NCI-H1105 (cell line): Measurements from ENCODE around the gene SNU13.
"Not testable (repeated sequence)": the region's sequence is repeated elsewhere in the genome, so short reads cannot be mapped to it uniquely, and the experiment has no call there.

ENCODE experiments used
- DNase-seq: peaks from one replicate; lab custom pipeline; 2025; lab: John Stamatoyannopoulos, UW

SNU13 gene

DNA sequence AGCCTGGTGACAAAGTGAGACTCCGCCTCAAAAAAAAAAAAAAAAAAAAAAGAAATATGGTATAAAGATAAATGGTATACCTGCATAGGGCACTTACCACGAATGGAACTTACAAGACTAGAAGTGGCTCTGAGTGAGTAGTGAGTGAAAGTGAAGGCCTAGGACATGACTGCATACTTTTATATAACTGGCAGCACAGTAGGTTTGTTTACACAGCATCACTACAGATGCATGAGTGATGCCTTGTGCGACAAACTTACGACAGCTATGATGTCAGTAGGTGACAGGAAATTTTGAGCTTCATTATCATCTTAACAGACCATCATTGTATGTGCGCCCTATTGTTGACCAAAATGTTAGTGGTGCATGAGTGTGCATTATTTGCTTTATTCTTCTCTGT lies 49.9 kb downstream of the SNU13 start:
- DNase-seq = no peak

DNA sequence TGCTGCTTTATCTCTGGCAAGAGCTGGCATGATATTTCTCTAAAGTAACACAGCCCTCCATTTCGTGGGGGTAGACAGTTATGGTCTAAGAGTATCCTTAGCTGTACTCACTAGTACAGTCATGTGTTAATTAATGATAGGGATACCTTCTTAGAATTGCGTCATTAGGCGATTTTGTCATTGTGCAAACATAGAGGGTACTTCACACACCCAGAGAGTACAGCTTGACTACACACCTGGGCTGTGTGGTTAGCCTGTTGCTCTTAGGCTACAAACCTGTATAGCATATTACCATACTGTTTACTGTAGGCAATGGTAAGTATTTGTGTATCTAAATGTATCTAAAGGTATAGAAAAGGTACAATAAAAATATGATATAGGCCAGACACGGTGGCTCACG lies 50.5 kb downstream of the SNU13 start:
- DNase-seq = no peak

DNA sequence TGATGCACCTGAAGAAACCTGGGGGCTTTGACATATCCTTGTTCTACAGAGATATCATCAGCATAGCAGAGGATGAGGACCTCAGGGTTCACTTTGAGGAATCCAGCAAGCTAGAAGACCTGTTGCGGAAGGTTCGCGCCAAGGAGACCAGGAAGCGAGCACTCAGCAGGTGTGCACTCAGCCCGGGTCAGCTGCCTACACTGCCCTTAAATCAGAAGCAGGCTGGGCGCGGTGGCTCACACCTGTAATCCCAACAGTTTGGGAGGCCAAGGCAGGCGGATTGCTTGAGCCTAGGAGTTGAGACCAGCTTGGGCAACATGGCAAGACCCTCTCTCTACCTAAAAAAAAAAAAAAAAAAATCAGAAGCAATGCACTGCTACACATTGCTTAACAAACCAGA lies 51.0 kb downstream of the SNU13 start:
- not testable (repeated sequence) for DNase-seq

DNA sequence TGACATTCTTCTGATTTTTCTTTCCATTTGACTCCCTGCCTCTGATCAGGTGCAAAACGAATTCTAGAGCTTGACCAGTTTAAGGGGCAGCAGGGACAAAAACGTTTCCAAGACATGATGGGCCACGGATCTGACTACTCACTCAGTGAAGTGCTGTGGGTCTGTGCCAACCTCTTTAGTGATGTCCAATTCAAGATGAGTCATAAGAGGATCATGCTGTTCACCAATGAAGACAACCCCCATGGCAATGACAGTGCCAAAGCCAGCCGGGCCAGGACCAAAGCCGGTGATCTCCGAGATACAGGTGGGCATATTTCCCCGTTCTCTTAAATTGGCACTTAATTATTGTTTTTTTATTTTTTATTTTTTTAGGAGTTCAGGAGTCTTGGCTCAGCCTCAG lies 52.2 kb downstream of the SNU13 start:
- DNase-seq = no peak

DNA sequence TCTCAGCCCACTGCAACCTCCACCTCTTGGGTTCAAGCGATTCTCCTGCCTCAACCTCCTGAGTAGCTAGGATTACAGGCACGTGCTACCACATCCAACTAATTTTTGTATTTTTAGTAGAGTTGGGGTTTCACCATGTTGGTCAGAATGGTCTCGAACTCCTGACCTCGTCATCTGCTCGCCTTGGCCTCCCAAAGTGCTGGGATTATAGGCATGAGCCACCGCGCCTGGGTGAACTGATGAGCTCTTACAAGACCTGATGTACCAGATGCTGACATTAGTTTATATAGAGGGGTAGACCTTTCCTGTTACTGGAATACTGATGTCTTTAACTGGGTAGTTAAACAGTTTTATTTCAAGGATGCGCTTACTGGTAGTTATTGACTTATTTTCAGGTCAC lies 54.1 kb downstream of the SNU13 start:
- not testable (repeated sequence) for DNase-seq

DNA sequence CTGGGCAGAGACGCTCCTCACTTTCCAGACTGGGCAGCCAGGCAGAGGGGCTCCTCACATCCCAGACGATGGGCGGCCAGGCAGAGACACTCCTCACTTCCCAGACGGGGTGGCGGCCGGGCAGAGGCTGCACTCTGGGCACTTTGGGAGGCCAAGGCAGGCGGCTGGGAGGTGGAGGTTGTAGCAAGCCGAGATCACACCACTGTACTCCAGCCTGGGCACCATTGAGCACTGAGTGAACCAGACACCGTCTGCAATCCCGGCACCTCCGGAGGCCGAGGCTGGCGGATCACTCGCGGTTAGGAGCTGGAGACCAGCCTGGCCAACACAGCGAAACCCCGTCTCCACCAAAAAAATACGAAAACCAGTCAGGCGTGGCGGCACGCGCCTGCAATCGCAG lies 57.1 kb downstream of the SNU13 start:
- DNase-seq = not testable (repeated sequence)

DNA sequence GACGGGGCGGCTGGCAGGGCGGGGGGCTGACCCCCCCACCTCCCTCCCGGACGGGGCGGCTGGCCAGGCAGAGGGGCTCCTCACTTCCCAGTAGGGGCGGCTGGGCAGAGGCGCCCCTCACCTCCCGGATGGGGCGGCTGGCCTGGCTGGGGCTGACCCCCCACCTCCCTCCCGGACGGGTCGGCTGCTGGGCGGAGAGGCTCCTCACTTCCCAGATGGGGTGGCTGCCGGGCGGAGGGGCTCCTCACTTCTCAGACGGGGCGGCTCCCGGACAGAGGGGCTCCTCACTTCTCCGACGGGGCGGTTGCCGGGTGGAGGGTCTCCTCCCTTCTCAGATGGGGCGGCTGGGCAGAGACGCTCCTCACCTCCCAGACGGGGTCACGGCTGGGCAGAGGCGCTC lies 57.6 kb downstream of the SNU13 start:
- DNase-seq = not testable (repeated sequence)

DNA sequence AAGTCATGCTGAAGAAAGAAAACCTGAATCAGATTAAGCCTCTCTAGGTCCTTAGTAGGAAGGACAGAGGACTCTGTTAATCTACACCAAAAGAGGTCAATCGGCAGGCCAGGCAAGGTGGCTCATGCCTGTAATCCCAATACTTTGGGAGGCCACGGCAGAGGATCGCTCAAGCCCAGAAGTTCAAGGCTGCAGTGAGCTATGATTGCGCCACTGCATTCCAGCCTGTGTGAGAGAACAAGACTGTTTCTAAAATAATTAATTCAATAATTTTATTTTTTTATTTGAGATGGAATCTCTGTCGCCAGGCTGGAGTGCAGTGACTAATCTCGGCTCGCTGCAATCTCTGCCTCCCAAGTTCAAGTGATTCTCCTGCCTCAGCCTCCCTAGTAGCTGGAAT lies 63.1 kb downstream of the SNU13 start:
- no peak for DNase-seq
